Stimulated activated CD8-positive, alpha-beta memory T cell treated with anti-CD3 and anti-CD28 coated beads, Interleukin-4, amount 100 ng/mL, for 24 hours (primary cell): ENCODE measurements around the gene BCL7B.
A peak's percentile ranks its signal among the peaks of the same experiment; 100 is the strongest.
"Not testable (repeated sequence)": the region's sequence is repeated elsewhere in the genome, so short reads cannot be mapped to it uniquely, and the experiment has no call there.

Experiments used
- DNase-seq: peaks from one replicate; pipeline ENCODE4 v3.0.0-alpha.2; 2020; ENCODE audit warnings: low read depth

BCL7B gene

GRCh38 chr7:73557397-73558257, at the start of gene BCL7B:
TSS of gene BCL7B (minus strand) at chr7:73557690. CDS start at chr7:73557578, 112 bp downstream.
- DNase-seq, result peak; percentile 70

GRCh38 chr7:73605601-73606220, 48.2 kb upstream of the BCL7B start:
- DNase-seq, result no peak

GRCh38 chr7:73602721-73603651, 45.5 kb upstream of the BCL7B start:
- DNase-seq, result no peak

- no peak for DNase-seq
Measured at GRCh38 chr7:73599916-73600315, 42.4 kb upstream of the BCL7B start.

GRCh38 chr7:73599151-73599882, 41.8 kb upstream of the BCL7B start:
- no peak for DNase-seq

GRCh38 chr7:73597978-73598782, 40.7 kb upstream of the BCL7B start:
- no peak for DNase-seq

GRCh38 chr7:73596191-73597065, 38.9 kb upstream of the BCL7B start:
- no peak for DNase-seq

- DNase-seq, result no peak
Measured at GRCh38 chr7:73595358-73595757, 37.9 kb upstream of the BCL7B start.

GRCh38 chr7:73593207-73594045, 35.9 kb upstream of the BCL7B start:
- DNase-seq, result no peak

- no peak for DNase-seq
Measured at GRCh38 chr7:73586911-73587310, 29.4 kb upstream of the BCL7B start.

- no peak for DNase-seq
Measured at GRCh38 chr7:73585196-73585595, 27.7 kb upstream of the BCL7B start.

GRCh38 chr7:73582664-73583202, 25.2 kb upstream of the BCL7B start:
- DNase-seq, result no peak

GRCh38 chr7:73581006-73581405, 23.5 kb upstream of the BCL7B start:
- not testable (repeated sequence) for DNase-seq

- peak; percentile 96 for DNase-seq
Measured at GRCh38 chr7:73578342-73579128, 21.0 kb upstream of the BCL7B start, which contains the start of gene TBL2. TSS of gene TBL2 (minus strand) at chr7:73578579. CDS start at chr7:73578549, 30 bp downstream.

- no peak for DNase-seq
Measured at GRCh38 chr7:73577627-73578341, 20.3 kb upstream of the BCL7B start.

- no peak for DNase-seq
Measured at GRCh38 chr7:73573791-73574190, 16.3 kb upstream of the BCL7B start.

- DNase-seq, result no peak
Measured at GRCh38 chr7:73573276-73573675, 15.8 kb upstream of the BCL7B start.
